HG03196 (cell line): ENCODE results near the gene NRSN1.
"Not testable (repeated sequence)": the region's sequence is repeated elsewhere in the genome, so short reads cannot be mapped to it uniquely, and the experiment has no call there.

Experiments used
- ATAC-seq: cut with Tn5 transposase; IDR thresholded peaks from one replicate; pipeline ENCODE4 v1.9.1; 2021; ENCODE audit not compliant: unreplicated experiment

The NRSN1 gene

DNA sequence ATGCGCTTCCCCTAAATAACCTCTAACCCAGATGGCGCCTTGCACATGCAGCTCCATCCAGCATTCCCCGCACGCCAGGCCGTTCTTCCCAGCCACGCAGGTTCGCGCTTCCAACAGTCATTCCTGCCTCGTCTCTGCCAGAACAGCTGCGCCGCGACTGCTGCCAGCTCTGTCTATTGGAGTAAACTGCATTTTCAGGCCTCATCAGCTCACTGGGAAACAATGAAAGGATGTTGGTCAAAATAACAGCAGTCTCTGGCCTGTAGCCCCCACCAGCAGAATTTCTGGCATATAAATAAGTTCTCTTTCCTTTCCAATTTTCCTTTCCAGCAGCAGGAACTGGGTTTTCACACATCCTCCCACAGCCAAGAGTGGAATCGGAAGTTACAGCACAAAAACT, 14.6 kb downstream of the NRSN1 start:
- no peak for ATAC-seq

DNA sequence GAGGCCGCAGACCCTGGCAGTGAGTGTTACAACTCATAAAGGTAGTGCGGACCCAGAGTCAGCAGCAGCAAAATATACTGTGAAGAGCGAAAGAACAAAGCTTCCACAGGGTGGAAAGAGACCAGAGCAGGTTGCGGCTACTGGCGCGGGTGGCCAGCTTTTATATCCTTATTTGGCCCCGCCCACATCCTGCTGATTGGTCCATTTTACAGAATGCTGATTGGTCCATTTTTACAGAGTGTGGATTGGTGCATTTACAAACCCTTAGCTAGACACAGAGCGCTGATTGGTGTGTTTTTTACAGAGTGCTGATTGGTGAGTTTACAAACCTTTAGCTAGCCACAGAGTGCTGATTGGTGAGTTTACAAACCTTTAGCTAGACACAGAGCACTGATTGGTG, 16.7 kb downstream of the NRSN1 start:
- not testable (repeated sequence) for ATAC-seq

DNA sequence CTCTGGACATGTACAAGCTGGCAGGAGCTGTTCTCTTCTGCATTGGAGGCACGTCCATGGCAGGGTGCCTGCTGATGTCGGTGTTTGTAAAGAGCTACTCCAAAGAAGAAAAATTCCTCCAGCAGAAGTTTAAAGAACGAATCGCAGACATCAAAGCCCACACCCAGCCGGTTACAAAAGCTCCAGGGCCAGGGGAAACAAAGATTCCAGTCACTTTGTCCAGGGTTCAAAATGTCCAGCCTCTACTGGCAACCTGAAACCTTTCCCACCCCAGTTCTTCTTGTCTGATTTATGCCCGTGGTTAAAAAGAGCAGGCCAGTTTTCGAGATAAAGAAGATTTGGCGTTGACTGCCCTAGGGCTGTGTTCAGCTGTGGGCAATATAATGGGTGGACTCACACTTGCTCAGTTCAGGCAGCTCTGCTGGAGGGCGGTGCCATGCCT, 19.7 kb downstream of the NRSN1 start:
- ATAC-seq, result no peak

DNA sequence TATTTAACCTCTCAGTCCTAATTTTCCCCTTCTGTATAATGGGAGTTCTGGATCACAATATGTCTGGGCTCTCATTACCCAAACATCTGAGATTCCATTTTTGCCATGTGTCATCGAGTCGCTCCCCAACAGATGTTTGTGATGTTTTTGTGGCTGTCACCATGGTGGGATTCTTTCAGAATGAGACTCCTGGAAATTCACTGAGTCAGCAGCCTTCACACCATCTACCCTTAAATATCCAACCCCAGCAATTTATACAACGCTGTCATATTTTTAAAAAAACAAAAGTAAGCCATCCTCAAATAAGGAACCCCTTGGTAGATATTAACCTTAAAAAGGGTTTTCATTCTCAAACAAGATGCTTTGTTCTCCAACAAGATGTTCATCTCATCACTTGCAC, 20.9 kb downstream of the NRSN1 start:
- ATAC-seq, result no peak

DNA sequence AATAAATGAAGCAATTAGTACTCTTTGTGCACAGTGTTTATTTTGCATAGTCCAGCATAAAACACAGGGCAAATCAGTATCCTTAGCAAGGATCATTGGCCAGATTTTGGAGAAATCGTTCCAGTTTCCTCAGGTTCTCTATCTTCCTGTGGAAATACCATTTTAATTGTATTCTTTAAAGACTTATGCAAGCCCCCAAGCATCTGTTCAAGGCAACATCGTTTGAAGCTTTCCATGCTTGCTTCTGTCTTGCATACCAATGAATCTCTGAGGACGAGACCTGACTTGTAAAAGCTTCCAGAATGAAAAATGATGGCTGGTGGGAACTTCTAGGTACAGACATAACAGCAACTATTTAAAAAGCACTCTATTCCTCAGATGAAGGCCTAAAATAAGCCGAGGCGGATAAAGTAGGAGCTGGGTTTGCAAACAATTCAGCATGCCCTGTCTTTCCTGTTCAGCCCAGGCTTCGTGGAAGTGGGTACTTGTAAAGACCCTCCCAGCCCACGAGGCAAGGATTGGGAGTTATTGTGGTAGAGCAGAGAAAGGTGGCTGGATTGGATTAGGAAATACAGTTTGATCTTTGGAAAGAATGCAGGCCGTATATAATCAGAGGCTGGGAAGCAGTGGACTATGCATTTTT, 21.6 kb downstream of the NRSN1 start:
- ATAC-seq, result no peak

DNA sequence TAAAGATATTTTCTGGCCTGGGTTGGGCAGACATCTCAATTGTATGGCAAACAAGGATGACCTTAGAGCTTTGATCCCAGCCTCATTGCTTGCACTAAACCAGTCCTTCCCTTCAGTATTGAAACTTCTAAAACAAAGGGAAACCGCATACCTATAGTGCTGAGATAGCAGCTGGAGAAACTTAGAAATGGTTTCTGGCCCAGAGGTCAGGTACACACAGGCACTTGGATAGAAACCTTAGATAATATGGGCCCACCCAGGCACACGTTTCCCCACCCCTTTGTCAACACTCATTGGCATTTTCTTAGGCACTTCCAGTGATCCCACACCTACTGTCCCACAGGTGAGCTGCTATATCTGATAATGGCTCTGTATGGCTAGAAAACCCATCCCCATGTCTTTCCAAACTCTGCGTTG, 22.1 kb downstream of the NRSN1 start:
- ATAC-seq, result no peak

DNA sequence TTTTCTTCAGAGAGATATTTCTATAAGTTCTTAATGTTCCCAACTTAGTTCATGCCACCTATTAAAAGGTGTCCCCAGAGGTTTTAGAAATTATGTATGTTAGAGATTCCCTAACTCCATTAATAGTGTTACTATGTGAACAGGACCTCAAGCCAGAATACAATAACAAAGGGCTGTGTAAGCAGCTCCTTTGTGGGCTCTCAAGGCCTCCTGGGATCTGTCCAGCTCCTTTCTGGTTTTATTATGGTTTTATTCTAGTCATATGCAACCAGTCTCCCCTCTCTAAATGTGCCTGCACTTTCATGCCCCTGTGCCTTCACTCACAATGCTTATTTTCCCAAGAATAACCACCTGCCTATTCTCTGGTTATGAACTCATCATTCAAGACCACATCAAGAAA, 22.7 kb downstream of the NRSN1 start:
- no peak for ATAC-seq

DNA sequence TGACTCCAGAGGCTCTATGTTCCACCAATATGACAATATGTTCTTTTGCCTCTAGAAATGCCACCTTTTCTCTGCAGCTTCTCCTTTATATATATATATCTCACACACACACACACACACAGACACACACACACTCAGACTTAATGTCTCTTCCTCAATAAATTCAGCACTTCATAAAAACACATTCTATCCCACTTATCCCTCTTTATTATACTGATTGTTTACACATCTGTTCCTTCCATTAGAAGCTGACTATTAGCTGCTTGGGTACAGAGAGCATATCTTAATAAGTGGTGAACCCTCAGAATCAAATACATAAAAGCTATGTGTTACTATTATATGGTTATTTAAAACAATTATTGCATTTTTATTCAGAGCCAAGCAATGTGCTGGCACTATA, 23.3 kb downstream of the NRSN1 start:
- no peak for ATAC-seq

DNA sequence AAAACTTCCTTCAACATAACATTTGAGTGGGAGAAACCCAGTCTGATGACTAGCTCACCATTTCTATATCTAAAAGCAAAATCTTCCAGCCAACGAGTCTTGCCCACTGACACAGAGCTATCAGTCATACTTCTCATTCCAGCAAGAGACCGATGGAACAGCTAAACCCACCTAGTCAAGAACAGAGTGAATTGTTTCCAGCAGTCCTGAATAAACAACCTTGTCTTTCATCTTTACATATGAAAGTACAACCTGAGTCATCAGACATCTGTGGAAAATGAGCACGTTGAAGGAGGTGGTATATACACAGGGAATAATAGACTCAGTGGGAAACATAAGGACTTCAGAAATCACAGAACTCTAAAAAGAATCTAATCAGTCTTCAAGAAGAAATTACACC, 23.8 kb downstream of the NRSN1 start:
- ATAC-seq, result no peak

DNA sequence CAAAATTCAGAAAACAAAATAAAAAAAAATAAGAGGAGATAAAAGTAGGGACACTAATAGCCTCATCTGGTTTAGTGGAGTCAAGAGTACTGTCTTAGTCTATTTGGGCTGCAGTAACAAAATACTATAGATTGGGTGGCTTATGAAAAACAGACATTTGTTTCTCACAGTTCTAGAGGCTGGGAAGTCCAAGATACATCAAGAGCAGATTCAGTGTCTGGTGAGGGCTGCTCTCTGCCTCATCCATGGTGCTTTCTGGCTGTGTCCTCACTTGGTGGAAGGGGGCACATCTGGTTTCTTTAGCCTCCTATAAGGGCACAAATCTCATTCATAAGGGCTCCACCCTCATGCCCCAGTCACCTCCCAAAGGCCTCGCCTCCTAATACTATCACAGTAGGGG, 26.0 kb downstream of the NRSN1 start:
- ATAC-seq, result no peak

DNA sequence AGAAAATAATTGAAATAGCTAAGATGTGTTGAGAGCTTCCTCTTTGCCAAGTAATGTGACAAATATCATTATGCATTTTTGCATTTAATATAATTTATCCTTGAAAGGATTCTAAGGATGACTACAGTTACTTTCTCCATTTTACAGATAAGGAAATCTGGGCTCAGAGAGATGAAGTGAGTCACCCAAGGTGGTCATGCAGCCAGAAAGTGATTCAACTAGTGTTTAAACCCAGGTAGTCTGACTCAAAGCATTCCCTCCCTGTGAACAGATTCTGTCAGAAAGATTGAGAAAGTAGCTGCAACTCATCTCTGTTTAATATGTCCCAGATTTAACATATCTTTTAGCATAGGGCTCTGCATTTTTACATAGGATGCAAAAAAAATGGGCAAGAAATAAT, 28.1 kb downstream of the NRSN1 start:
- no peak for ATAC-seq

DNA sequence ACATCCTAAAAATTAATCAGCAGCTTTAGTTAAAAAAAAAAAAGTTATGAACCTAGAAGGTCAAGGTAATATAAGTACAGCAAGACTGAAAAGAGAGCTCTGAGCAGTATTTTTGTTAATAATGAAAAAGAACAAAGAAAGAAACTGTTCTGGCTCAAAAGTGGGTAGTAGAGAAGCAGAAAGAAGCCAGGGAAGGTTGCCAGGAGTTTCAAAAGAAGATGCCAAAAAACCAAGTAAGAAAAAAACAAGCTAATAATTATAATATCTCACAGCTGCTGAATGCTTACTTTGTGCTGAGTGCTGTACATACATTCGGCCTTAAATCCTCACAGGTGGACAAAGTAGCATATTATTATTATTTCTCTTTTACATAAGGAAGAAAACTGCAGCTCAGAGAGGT, 31.9 kb downstream of the NRSN1 start:
- no peak for ATAC-seq

DNA sequence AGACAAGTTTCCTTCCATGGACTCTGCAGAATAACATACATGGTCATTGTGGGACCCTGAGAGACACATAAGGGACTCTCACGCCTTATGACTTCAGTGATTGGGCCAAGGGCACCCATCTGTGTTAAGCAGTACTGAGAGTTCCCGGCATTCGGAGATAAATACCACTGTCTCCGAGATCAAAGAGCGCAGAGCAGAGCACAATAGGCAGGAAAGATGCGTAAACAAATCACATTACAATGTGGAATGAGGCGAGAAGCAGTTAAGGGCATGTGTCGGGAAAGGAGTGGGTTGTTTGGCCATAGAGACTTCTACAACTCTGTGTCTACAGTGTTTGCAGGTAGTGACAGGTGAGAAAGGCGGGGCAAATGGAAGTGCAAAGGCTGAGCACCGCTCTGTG, 57.6 kb downstream of the NRSN1 start:
- no peak for ATAC-seq

DNA sequence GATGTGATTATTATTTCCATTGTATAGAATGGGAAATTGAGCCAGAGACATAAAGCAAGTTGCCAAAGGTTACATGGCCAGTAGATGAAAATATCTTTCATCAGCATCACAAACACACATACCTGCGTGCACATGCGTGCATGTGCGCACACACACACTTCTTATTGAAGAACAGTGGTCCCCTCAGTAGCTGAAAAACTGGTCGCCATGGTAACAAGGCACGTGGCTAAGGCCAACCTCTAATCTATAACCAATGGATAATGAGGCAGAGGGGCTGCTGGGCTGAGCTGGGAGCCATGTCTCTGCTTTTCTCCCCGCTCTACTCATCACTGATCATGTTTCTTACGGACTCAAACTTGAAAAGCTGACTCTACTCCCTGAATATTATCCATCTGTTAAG, 60.3 kb downstream of the NRSN1 start:
- no peak for ATAC-seq

DNA sequence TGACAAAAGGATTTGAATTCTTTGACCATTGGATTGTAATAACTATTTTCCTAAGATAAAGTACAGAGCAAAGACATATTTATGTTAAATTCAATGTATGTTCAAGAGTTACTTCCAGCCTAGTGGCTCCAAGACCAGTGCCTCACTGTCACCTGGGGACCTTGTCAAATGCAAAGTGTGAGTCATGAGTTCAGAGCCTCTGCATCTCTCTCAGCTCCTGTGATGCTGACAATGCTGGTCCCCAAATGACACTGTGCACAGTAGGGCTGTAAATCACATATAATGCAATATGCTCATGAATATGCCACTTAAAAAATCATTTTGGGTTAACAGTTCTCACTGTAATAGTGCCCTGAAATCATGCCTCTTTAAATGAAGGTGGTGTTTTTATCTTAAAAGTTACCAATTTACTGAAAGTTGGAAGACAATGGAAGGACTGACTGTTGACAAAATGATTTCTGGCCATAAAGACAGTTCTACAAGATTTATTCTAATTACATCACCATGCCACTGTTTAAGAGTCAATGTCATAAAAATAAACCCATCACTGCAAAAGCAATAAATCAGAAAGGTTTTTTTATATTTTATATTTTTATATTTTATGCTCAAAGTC, 62.1 kb downstream of the NRSN1 start:
- no peak for ATAC-seq

DNA sequence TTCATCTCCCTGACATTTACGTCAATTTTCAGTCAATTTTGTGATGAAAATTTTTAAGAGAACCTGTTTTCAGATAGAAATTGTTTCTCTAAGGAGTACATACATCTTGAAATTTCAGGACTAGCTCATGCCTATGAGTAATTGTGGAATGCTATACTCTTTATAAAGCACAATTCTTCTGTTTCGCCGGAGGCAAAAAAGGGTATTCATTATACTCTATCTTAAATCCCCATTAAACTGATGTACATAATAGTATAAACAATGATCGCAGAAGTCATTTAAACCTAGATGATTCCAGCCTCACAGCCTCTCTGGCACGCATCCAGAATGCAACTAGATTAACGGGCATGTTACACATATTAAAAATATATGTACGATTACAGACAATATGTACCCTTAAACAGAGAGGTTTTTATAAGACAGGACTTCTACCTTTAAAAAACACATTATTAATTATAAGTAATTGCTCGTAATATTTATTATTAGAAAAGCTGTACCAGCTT, 62.6 kb downstream of the NRSN1 start:
- ATAC-seq, result no peak

DNA sequence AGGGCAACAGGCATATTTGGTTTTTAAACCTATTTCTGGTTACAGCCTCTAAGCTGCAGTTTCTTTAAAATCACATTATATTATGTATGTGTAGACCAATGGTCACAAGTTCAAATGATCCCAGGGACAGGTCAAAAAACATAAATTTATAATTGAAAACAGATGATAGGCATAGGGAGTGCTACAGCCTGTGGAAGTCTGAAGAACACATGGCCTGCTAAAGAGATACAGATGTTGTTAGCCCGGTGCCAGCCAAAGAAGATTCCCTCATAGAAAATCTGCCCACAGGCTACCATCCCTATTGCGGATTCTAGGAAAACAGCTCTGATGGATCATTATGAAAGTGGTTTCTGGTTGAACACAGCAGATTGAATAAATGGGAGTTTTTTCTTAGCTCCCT, 65.3 kb downstream of the NRSN1 start:
- no peak for ATAC-seq

DNA sequence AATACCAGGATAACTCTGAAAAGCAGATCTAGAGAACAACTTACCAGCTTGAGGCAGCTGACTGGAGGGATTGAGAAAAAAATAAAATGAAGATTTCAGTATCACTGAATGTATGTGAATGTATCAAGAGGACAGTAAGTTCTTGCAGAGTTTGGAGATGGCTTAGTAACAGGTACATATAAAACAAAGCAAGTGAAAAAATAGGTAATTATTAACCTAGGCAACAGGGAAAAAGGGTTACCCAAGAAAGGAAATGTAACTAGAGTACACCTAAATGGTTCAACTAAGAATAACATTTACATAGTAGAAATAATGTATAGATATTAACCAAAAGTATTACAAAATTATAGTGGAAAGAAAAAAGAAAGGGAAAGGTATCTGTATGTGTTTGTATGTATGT, 67.3 kb downstream of the NRSN1 start:
- ATAC-seq, result no peak

DNA sequence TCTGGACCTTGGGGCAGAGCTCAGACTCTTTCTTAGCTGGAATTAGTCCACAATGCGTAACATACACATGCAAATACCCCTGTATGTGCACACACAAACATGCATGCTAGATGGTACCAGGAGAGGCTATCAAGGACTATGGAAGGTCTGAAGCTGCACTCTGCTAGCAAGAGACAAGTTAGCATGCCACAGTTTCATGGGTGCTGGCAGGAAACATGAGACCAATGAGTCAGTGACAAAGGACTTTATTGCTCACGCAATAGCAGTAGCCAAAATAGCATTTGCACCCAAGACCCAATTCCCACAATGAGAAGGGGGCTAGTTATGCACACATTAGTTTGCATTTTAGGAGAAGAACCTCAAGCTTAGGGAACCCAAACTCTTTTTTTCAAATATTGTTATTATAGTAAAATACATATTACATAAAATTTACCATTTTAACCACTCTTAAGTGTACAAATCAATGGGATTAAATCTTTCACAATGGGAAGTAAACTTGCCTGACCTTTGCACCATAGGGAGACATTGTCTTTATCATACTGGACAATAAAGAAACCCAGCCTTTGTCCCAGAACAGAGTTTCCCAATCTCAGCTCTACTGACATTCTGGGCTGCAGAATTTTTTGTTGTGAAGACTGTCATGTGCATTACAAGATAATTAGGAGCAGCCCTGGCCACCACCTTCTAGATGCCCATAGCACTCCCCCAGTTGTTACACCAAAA, 69.1 kb downstream of the NRSN1 start:
- no peak for ATAC-seq

DNA sequence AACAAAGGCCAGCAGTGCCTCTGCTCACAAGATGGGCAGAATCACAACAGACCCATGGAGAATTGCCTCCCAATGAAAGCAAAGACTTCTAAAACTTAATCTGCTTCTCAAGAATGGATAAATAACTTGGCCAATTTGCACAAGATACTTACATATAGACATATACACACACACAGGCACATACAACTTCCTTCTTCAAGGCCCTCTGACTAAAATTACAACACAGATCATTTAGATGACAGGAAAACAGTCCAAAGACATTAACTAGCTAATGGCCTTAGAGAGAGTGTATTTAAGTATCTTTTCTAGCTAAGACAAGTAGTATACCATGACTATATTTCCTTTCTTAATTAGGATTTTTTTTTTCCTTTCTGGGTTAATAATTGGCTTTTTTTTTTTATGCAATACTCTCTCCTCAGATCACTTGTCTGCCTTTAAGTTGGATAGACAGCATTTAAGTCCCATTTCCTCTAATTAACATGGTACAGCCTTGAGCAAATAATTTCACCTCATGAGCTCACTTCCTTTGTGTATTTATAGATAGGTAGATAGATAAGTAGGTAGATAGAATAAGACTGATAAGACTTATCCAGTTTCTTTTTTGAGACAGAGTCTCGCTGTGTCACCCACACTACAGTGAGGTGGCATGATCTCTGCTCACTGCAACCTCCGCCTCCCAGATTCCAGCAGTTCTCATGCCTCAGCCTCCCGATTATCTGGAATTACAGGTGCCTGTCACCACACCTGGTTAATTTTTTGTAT, 70.0 kb downstream of the NRSN1 start:
- ATAC-seq, result no peak
